Endothelial cell of umbilical vein (primary cell): ENCODE data around the gene ASGR1.

Experiments used
- POLR2A ChIP-seq: IDR thresholded peaks from 2 replicates; pipeline ENCODE4 v1.6.1; 2012; ENCODE audit warnings: low read depth, mild to moderate bottlenecking, control low read depth, low read length
- TF ChIP-seq, protein P1 (sequence below), 2 donors: IDR thresholded peaks; 1 replicate in 1 of 2; 2 replicates in 1 of 2; pipeline ENCODE4 v1.5.1; 2011; ENCODE audit warnings: low read length in 2 of 2, mild to moderate bottlenecking in 2 of 2, moderate library complexity in 2 of 2, control low read depth in 1 of 2, inconsistent platforms in 1 of 2, low read depth in 1 of 2; ENCODE audit not compliant: insufficient read depth in 1 of 2; ENCODE audit errors: extremely low read depth in 1 of 2

GRCh38 chr17:7218166-7218565, 39.0 kb upstream of the ASGR1 start:
- TF ChIP-seq, protein P1, sequence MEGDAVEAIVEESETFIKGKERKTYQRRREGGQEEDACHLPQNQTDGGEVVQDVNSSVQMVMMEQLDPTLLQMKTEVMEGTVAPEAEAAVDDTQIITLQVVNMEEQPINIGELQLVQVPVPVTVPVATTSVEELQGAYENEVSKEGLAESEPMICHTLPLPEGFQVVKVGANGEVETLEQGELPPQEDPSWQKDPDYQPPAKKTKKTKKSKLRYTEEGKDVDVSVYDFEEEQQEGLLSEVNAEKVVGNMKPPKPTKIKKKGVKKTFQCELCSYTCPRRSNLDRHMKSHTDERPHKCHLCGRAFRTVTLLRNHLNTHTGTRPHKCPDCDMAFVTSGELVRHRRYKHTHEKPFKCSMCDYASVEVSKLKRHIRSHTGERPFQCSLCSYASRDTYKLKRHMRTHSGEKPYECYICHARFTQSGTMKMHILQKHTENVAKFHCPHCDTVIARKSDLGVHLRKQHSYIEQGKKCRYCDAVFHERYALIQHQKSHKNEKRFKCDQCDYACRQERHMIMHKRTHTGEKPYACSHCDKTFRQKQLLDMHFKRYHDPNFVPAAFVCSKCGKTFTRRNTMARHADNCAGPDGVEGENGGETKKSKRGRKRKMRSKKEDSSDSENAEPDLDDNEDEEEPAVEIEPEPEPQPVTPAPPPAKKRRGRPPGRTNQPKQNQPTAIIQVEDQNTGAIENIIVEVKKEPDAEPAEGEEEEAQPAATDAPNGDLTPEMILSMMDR (IDR thresholded peaks at IDR 0.05; ENCODE audit: extremely low read depth in 1 of 2, insufficient read depth in 1 of 2, low read depth in 1 of 2, low read length in 2 of 2), result no peak
- no peak for TF ChIP-seq POLR2A
